A549 (cell line): Measurements from ENCODE around the gene MAGT1. TPM values are rescaled to one million over a fixed set of nuclear protein-coding genes. Genes with fewer than 3 reads are reported as not detected.
A peak's percentile ranks its signal among the peaks of the same experiment; 100 is the strongest.
"Not testable (repeated sequence)": the region's sequence is repeated elsewhere in the genome, so short reads cannot be mapped to it uniquely, and the experiment has no call there.

Experiments
- ATAC-seq, 2 experiments: fragments of 200-7000 bp in 1 of 2; fragments of >200 bp in 1 of 2; cut with Nextera tagmentation in 1 of 2; cut with Tn5 transposase in 1 of 2; 3 replicates each; pipeline versions ENCODE4 v1.8.0 to v1.9.1; 2018 to 2020; ENCODE audit warnings: mild to moderate bottlenecking in 1 of 2, moderate library complexity in 1 of 2
- CTCF ChIA-PET: fragments of 300-600 bp; sonication (Branson Sonifier 250); formaldehyde crosslinking; extraction: SDS; loops from one replicate; lab custom pipeline; 2021; ENCODE audit warnings: antibody characterized with exemption, inconsistent platforms; lab: Yijun Ruan, JAX
- POLR2A ChIA-PET: fragments of 350-600 bp; formaldehyde crosslinking; extraction: SDS; loops from one replicate; lab custom pipeline; 2021; ENCODE audit warnings: antibody characterized with exemption, inconsistent platforms; lab: Yijun Ruan, JAX
- DNase-seq, 2 experiments: peaks; one replicate each; pipeline versions ENCODE4 v3.0.0 to v3.0.0-alpha.2; 2011 to 2016; ENCODE audit warnings: low read depth in 1 of 2, low spot score in 1 of 2
- FAIRE-seq: peaks from 2 replicates; lab custom pipeline; 2011; peaks lifted over from hg19 to GRCh38; lab: Jason Lieb, UNC
- H3K27ac ChIP-seq, 2 experiments: fragments of >200 bp; sonication (Bioruptor Twin); formaldehyde crosslinking; 3 replicates each; pipeline ENCODE4 v1.5.1; 2016 to 2017
- H3K4me1 ChIP-seq: fragments of >200 bp; sonication (Bioruptor Twin); formaldehyde crosslinking; 3 replicates; pipeline ENCODE4 v1.6.1; 2016
- H3K4me2 ChIP-seq: fragments of >200 bp; sonication (Bioruptor Twin); formaldehyde crosslinking; 3 replicates; pipeline ENCODE4 v1.6.1; 2016
- H3K4me3 ChIP-seq: fragments of >200 bp; sonication (Bioruptor Twin); formaldehyde crosslinking; 3 replicates; pipeline ENCODE4 v1.5.1; 2016
- H3K9me3 ChIP-seq: fragments of >200 bp; sonication (Bioruptor Twin); formaldehyde crosslinking; 3 replicates; pipeline ENCODE4 v1.6.1; 2016
- CBX8 ChIP-seq: fragments of 200-600 bp; sonication (generic); IDR thresholded peaks from 2 replicates; pipeline ENCODE4 v1.6.1; 2016
- CHD4 ChIP-seq: fragments of 200-600 bp; sonication (generic); IDR thresholded peaks from 2 replicates; pipeline ENCODE4 v1.6.1; 2016; ENCODE audit warnings: antibody characterized with exemption, mild to moderate bottlenecking, borderline replicate concordance
- EHF ChIP-seq: fragments of 250-450 bp; sonication (Bioruptor Pico); IDR thresholded peaks from 2 replicates; pipeline ENCODE4 v1.5.0; 2020; ENCODE audit warnings: mild to moderate bottlenecking
- EP300 ChIP-seq, 2 experiments: fragments of >200 bp; sonication (Bioruptor Twin); formaldehyde crosslinking; IDR thresholded peaks; 2 replicates in 1 of 2; 3 replicates in 1 of 2; pipeline ENCODE4 v1.6.1; 2016 to 2017
- FOSB ChIP-seq: fragments of 250-450 bp; sonication (Bioruptor Pico); IDR thresholded peaks from 2 replicates; pipeline ENCODE4 v1.5.0; 2020; ENCODE audit warnings: mild to moderate bottlenecking, moderate library complexity
- FOXS1 ChIP-seq: fragments of 250-450 bp; sonication (Bioruptor Pico); IDR thresholded peaks from 2 replicates; pipeline ENCODE4 v1.5.0; 2020; ENCODE audit warnings: mild to moderate bottlenecking, moderate library complexity
- GATA3 ChIP-seq: IDR thresholded peaks from 2 replicates; pipeline ENCODE4 v1.6.1; 2012; ENCODE audit warnings: borderline replicate concordance
- HEYL ChIP-seq: fragments of 250-450 bp; sonication (Bioruptor Pico); IDR thresholded peaks from 2 replicates; pipeline ENCODE4 v1.8.0; 2021; ENCODE audit warnings: mild to moderate bottlenecking, moderate library complexity
- HOXB13 ChIP-seq: fragments of 250-450 bp; sonication (Bioruptor Pico); IDR thresholded peaks from 2 replicates; pipeline ENCODE4 v1.5.0; 2020; ENCODE audit warnings: low read depth, mild to moderate bottlenecking, moderate library complexity
- HOXB5 ChIP-seq: fragments of 250-450 bp; sonication (Bioruptor Pico); IDR thresholded peaks from 2 replicates; pipeline ENCODE4 v1.5.0; 2020; ENCODE audit warnings: mild to moderate bottlenecking, moderate library complexity
- JUNB ChIP-seq: fragments of >200 bp; sonication (Bioruptor Twin); formaldehyde crosslinking; IDR thresholded peaks from 2 replicates; pipeline ENCODE4 v1.6.1; 2016
- KDM1A ChIP-seq: fragments of 200-600 bp; sonication (generic); IDR thresholded peaks from 2 replicates; pipeline ENCODE4 v1.6.1; 2016; ENCODE audit warnings: low read depth, mild to moderate bottlenecking
- KDM5A ChIP-seq: fragments of 200-600 bp; sonication (generic); IDR thresholded peaks from 2 replicates; pipeline ENCODE4 v1.6.1; 2016; ENCODE audit warnings: antibody characterized with exemption, mild to moderate bottlenecking
- MAFK ChIP-seq: fragments of 450-650 bp; IDR thresholded peaks from 2 replicates; pipeline ENCODE4 v1.6.1; 2014; ENCODE audit not compliant: partially characterized antibody
- MAZ ChIP-seq: fragments of 150-350 bp; IDR thresholded peaks from 2 replicates; pipeline ENCODE4 v1.6.1; 2014; ENCODE audit warnings: antibody characterized with exemption, low read depth, low read length, borderline replicate concordance
- MYC ChIP-seq: IDR thresholded peaks from 2 replicates; pipeline ENCODE4 v1.6.1; 2012; ENCODE audit warnings: mild to moderate bottlenecking, inconsistent platforms, low read length, improper control_type of control experiment, borderline replicate concordance
- NR3C1 ChIP-seq: fragments of >200 bp; sonication (Bioruptor Twin); formaldehyde crosslinking; IDR thresholded peaks from 3 replicates; pipeline ENCODE4 v1.6.1; 2017
- POLR2A ChIP-seq: IDR thresholded peaks from 2 replicates; pipeline ENCODE4 v1.6.1; 2012; ENCODE audit warnings: mild to moderate bottlenecking, low read length
- POLR2AphosphoS2 ChIP-seq: conservative IDR thresholded peaks from 2 replicates; pipeline ENCODE4 v1.6.1; 2012; ENCODE audit warnings: low read length, improper control_type of control experiment, inconsistent platforms
- RCOR1 ChIP-seq: fragments of 150-350 bp; IDR thresholded peaks from 2 replicates; pipeline ENCODE4 v1.6.1; 2014; ENCODE audit warnings: antibody characterized with exemption, low read length, low read depth
- TFCP2L1 ChIP-seq: fragments of 250-450 bp; sonication (Bioruptor Pico); IDR thresholded peaks from 2 replicates; pipeline ENCODE4 v1.5.0; 2021; ENCODE audit warnings: mild to moderate bottlenecking
- TP53 ChIP-seq: fragments of 250-450 bp; sonication (Bioruptor Pico); IDR thresholded peaks from 2 replicates; pipeline ENCODE4 v1.5.0; 2021; ENCODE audit warnings: mild to moderate bottlenecking, moderate library complexity
- ZC3H11A ChIP-seq: fragments of 450-650 bp; IDR thresholded peaks from 2 replicates; pipeline ENCODE4 v1.6.1; 2014; ENCODE audit warnings: antibody characterized with exemption, mild to moderate bottlenecking
- WGBS: methylation state at CpG from one replicate; pipeline ENCODE4 v1.1.6; 2017; ENCODE audit errors: missing lambda C conversion rate; 5-methylcytosine and 5-hydroxymethylcytosine counted together
- polyA plus RNA-seq, 4 experiments: library from polyadenylated mRNA; depleted of rRNA in 3 of 4; stranded (reverse); fragments of >200 nt; fragmentation: RNase III in 1 of 4; extraction: RNeasy Plus Mini Kit Qiagen cat#74134 plus additional on column Dnase treatment in 1 of 4; gene quantifications; 2 replicates in 3 of 4; 3 replicates in 1 of 4; pipeline ENCODE4 v1.2.3, GENCODE V29; 2011 to 2017
- TF ChIP-seq, protein P1 (sequence below): fragments of 150-350 bp; IDR thresholded peaks from 2 replicates; pipeline ENCODE4 v1.6.1; 2014; ENCODE audit warnings: low read depth, mild to moderate bottlenecking, low read length
- TF ChIP-seq, protein P2 (sequence below): IDR thresholded peaks from 2 replicates; pipeline ENCODE4 v1.6.1; 2012; ENCODE audit warnings: low read depth, borderline replicate concordance
- TF ChIP-seq, protein P3 (sequence below): IDR thresholded peaks from 2 replicates; pipeline ENCODE4 v1.6.1; 2012

Gene MAGT1
- polyA plus RNA-seq, 2 of the 4 experiments (the other 2 are of a cell fraction) = 44.3 to 86.4 TPM

DNA sequence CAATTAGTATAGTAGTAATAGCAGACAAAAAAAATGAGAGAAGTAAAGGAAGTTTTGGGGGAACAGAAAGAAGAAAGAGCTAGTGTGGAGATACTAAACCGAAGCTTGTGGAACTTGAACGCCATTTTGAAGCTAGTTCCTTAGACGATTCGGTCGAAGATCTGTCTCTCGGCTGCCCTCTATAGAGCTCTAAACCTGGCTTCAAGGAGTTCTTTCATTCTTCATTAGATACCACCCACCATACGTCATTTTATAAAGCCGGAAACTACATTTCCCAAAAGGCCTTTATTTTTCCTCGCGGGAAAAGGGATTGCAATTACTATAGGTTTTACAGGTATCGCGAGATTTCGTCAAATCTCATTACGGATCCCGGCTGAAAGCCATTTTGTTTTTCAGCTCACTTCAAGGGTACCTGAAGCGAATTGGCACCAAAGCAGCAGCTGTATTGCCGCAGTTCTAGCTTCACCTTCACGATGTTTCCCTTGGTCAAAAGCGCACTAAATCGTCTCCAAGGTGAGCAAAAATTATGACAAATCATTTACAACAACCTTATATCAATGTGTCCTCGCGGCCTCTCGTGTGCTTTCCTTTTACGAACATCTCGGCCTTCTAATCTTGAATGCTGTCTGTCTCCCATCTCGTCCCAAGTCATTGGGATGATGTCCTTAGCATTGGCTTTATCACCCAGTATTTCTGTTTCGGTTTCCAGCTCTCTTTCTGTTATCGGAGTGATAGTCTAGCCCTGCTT, 4.0 kb upstream of the MAGT1 start, which contains the start of gene COX7B (continued):
- TF ChIP-seq, protein P1, sequence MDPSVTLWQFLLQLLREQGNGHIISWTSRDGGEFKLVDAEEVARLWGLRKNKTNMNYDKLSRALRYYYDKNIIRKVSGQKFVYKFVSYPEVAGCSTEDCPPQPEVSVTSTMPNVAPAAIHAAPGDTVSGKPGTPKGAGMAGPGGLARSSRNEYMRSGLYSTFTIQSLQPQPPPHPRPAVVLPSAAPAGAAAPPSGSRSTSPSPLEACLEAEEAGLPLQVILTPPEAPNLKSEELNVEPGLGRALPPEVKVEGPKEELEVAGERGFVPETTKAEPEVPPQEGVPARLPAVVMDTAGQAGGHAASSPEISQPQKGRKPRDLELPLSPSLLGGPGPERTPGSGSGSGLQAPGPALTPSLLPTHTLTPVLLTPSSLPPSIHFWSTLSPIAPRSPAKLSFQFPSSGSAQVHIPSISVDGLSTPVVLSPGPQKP = no peak
- no peak for TF ChIP-seq CBX8

DNA sequence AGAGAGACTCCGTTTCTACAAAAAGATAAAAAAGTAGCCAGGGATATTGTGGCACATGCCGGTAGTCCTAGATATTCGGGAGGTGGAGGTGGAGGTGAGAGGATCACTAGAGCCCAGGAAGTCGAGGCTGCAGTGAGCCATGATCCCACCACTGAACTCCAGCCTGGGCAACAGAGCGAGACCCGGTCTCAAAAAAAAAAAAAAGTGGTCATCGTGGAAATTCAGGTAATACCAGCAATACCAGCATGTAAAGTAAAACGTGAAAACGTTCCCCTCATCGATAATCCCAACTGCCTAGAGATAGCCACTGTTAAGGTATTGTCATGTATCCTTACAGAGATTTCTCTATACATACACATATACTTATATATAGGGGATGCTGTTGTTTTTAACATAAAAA, 1.5 kb downstream of the MAGT1 start:
- 0 out of 3 replicates have a peak, but pooled peaks cover 8% of the 10 kb centered on the region for H3K4me1 ChIP-seq
- no peak for TF ChIP-seq KDM1A
- no peak for TF ChIP-seq HEYL (CRISPR knock-in tag)
- no peak for TF ChIP-seq MAFK
- TF ChIP-seq TP53 (CRISPR knock-in tag) = no peak
- no peak for TF ChIP-seq CHD4
- no peak for TF ChIP-seq RCOR1
- TF ChIP-seq EP300 (IDR thresholded peaks at IDR 0.05) = no peak
- TF ChIP-seq, protein P2, sequence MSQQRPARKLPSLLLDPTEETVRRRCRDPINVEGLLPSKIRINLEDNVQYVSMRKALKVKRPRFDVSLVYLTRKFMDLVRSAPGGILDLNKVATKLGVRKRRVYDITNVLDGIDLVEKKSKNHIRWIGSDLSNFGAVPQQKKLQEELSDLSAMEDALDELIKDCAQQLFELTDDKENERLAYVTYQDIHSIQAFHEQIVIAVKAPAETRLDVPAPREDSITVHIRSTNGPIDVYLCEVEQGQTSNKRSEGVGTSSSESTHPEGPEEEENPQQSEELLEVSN = no peak
- no peak for TF ChIP-seq ZC3H11A
- no peak for TF ChIP-seq KDM5A
- TF ChIP-seq HOXB5 (CRISPR knock-in tag) = no peak
- TF ChIP-seq JUNB = no peak
- CTCF ChIA-PET = interaction anchor here (3.3 kb wide), 1 partner anchor 131 kb away, joined by 11 read pairs; no protein-coding TSS in a partner anchor
- WGBS = 83% methylated on average over 10 of the region's 10 CpGs
- H3K9me3 ChIP-seq = no peaks in the 10 kb centered on the region
- H3K4me3 ChIP-seq = no peak overlapping the region; the same call in 2 of the 3 replicates
- no peak overlapping the region for H3K27ac ChIP-seq
- ATAC-seq = no peak
- POLR2A ChIA-PET = no interaction called here
- peak overlapping the region; percentile 74 for H3K4me2 ChIP-seq
- no peak for DNase-seq
- no peak for FAIRE-seq

DNA sequence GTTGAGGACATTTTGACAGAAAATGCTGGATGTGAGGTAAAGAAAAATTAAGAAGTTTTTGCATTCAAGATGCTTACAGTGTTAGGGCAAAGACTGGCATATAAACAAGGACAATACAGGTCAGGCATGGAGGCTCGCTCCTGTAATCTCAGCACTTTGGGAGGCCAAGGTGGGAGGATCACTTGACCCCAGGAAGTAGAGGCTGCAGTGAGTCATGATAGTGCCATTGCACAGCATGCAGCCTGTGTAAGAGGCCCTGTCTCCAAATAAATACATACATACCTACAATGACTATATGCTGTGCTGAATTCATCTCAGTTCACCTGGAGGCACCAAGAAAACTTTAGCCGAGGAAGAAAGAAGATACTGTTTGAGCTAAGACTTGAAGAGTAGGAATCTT, 2.3 kb downstream of the MAGT1 start:
- Histone ChIP-seq H3K4me3 (no peak overlapping the region), H3K4me1 (0 out of 3 replicates have a peak, but pooled peaks cover 8% of the 10 kb centered on the region), H3K9me3 (no peaks in the 10 kb centered on the region), H3K4me2 (no peak overlapping the region), H3K27ac (no peak overlapping the region)
- WGBS = 85% methylated on average over 2 of the region's 2 CpGs
- ATAC-seq (no peak), FAIRE-seq (no peak), DNase-seq (no peak)
- POLR2A ChIA-PET = no interaction called here
- TF ChIP-seq RCOR1 = no peak
- TF ChIP-seq GATA3 = no peak
- no peak for TF ChIP-seq CBX8
- TF ChIP-seq, protein P3, sequence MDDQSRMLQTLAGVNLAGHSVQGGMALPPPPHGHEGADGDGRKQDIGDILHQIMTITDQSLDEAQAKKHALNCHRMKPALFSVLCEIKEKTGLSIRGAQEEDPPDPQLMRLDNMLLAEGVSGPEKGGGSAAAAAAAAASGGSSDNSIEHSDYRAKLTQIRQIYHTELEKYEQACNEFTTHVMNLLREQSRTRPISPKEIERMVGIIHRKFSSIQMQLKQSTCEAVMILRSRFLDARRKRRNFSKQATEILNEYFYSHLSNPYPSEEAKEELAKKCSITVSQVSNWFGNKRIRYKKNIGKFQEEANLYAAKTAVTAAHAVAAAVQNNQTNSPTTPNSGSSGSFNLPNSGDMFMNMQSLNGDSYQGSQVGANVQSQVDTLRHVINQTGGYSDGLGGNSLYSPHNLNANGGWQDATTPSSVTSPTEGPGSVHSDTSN = no peak
- TF ChIP-seq MYC = no peak
- TF ChIP-seq MAZ = no peak
- no peak for TF ChIP-seq FOSB (CRISPR knock-in tag)
- TF ChIP-seq KDM1A = no peak
- no peak for TF ChIP-seq FOXS1 (CRISPR knock-in tag)
- TF ChIP-seq POLR2A = no peak
- no peak for TF ChIP-seq EHF (CRISPR knock-in tag)
- TF ChIP-seq TFCP2L1 (CRISPR knock-in tag) = no peak
- TF ChIP-seq HOXB5 (CRISPR knock-in tag) = no peak
- TF ChIP-seq HEYL (CRISPR knock-in tag) = no peak
- no peak for TF ChIP-seq NR3C1
- TF ChIP-seq CHD4 = no peak
- TF ChIP-seq HOXB13 (CRISPR knock-in tag) = no peak
- no peak for TF ChIP-seq POLR2AphosphoS2
- CTCF ChIA-PET = interaction anchor here (3.3 kb wide), 1 partner anchor 132 kb away, joined by 11 read pairs; no protein-coding TSS in a partner anchor

DNA sequence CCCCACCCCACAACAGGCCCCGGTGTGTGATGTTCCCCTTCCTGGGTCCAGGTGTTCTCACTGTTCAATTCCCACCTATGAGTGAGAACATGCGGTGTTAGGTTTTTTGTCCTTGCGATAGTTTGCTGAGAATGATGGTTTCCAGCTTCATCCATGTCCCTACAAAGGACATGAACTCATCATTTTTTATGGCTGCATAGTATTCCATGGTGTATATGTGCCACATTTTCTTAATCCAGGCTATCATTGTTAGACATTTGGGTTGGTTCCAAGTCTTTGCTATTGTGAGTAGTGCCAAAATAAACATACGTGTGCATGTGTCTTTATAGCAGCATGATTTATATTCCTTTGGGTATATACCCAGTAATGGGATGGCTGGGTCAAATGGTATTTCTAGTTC, 13.8 kb downstream of the MAGT1 start:
- DNase-seq, H3K9me3 ChIP-seq, H3K27ac ChIP-seq, FAIRE-seq, H3K4me1 ChIP-seq, H3K4me3 ChIP-seq, H3K4me2 ChIP-seq, CTCF ChIA-PET, ATAC-seq, POLR2A ChIA-PET: not testable (repeated sequence)
- 90% methylated on average over 3 of the region's 4 CpGs for WGBS
